ENCODE results near the gene DACT2. TPM values are rescaled to one million over a fixed set of nuclear protein-coding genes. Genes with fewer than 3 reads are reported as not detected.

The DACT2 gene, protein sequence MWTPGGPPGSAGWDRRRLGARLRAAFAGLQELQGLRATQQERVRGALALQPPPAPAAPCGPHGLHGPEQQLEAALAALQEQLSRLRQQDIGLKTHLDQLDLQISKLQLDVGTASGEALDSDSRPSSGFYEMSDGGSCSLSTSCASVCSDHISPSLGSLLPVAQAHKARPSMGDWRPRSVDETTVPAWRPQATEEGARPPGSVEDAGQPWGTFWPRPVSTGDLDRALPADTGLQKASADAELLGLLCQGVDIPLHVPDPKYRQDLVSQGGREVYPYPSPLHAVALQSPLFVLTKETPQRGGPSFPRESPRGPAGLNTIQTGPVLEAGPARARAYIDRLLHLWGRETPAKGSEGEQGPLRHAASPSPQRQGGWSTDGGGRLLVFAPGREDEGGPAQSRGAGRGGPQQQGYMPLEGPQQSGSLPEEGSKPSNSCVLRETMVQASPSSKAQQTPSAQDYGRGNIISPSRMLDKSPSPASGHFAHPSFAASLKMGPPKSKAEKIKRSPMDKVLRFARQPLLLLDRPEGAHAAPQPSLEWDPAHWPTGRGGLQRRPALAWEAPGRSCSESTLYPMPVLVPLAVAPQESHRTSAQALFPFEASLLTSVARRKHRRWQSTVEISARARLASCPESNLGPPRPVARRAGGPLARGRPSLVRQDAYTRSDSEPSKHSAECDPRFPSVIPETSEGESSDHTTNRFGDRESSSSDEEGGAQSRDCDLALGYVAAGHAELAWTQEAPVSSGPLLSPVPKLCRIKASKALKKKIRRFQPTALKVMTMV
- under 1 TPM in 1 of 4 donors, not detected in 3; 0.27 TPM for total RNA-seq

DNA sequence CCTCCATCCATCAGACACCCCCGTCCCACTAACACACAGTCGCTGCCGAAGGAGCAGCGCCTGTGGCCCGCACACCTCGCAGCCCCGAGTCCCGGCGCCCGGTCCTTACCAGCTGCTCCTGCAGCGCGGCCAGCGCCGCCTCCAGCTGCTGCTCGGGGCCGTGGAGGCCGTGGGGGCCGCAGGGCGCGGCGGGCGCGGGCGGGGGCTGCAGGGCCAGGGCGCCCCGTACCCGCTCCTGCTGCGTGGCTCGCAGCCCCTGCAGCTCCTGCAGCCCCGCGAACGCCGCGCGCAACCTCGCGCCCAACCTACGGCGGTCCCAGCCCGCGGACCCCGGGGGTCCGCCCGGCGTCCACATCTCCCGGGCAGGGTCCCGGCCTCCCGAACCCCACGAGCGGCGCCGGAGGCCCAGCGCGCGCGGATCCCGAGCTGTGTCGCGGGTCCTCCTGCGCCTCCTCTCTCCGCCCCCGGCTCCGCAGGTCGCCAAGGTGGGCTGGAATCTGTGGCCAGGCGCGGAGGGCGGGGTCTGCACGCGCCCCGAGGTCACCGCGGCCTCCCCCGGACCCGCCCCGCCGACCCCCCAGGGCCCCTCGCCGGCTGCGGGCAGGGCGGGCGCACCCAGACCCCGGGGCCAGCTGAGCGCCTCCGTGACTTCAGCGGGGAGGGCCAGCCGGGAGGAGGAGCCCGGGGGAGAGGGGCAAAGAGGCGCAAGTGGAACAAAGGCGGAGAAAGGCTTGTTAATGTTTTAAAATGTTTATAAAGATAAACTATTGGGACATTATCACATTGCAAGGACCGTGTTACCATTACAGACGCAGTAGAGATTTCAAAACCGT, at the start of gene DACT2:
DACT2 (minus strand) TSS at position 499 of the 833 bp plus-strand sequence; CDS start at position 355, 144 bp downstream.
- no peaks in the 10 kb centered on the region for H3K27me3 ChIP-seq
- H3K27ac ChIP-seq = no peak within 1 kb of the TSS
- 1 to 3% methylated on average over 8 to 34 of the region's 92 CpGs for WGBS, 2 donors
- no peaks in the 10 kb centered on the region for H3K9me3 ChIP-seq
- no peak for DNase-seq
- TF ChIP-seq, protein P1, sequence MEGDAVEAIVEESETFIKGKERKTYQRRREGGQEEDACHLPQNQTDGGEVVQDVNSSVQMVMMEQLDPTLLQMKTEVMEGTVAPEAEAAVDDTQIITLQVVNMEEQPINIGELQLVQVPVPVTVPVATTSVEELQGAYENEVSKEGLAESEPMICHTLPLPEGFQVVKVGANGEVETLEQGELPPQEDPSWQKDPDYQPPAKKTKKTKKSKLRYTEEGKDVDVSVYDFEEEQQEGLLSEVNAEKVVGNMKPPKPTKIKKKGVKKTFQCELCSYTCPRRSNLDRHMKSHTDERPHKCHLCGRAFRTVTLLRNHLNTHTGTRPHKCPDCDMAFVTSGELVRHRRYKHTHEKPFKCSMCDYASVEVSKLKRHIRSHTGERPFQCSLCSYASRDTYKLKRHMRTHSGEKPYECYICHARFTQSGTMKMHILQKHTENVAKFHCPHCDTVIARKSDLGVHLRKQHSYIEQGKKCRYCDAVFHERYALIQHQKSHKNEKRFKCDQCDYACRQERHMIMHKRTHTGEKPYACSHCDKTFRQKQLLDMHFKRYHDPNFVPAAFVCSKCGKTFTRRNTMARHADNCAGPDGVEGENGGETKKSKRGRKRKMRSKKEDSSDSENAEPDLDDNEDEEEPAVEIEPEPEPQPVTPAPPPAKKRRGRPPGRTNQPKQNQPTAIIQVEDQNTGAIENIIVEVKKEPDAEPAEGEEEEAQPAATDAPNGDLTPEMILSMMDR (IDR thresholded peaks at IDR 0.05) = no peak
- TF ChIP-seq POLR2A (IDR thresholded peaks at IDR 0.05) = no peak
- H3K36me3 ChIP-seq = no peaks in the 10 kb centered on the region
- peak within 1 kb of the TSS in 1 of 3 donors; percentile 37 for H3K4me3 ChIP-seq (replicated peaks in 1 of 3)
- intact Hi-C loops (cut with DNase I) = no loop called here
- peaks cover 0 to 4% of the 10 kb centered on the region in 2 donors for H3K4me1 ChIP-seq

DNA sequence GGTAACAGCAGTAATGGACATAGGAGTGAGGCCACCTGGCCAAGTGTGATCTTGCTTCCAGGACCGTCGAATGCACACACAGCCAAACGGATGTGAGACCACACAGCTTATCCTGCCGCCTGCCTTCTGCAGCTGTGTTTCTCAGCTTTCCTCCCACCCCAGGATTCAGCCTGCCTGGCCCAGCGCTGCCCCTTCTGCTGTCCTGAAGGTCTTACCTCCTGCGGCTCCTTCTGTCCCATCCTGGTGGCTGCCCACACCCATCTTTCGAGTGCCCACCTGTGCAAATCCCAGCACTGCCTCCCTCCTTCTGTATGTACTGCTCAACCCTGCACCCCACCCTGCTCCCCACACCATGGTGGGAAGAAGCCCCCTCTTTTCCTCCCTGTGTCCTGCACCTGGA, 49.4 kb upstream of the DACT2 start:
- intact Hi-C loops (cut with DNase I) = no loop called here
- DNase-seq = no peak
- no peak overlapping the region for H3K27ac ChIP-seq

DNA sequence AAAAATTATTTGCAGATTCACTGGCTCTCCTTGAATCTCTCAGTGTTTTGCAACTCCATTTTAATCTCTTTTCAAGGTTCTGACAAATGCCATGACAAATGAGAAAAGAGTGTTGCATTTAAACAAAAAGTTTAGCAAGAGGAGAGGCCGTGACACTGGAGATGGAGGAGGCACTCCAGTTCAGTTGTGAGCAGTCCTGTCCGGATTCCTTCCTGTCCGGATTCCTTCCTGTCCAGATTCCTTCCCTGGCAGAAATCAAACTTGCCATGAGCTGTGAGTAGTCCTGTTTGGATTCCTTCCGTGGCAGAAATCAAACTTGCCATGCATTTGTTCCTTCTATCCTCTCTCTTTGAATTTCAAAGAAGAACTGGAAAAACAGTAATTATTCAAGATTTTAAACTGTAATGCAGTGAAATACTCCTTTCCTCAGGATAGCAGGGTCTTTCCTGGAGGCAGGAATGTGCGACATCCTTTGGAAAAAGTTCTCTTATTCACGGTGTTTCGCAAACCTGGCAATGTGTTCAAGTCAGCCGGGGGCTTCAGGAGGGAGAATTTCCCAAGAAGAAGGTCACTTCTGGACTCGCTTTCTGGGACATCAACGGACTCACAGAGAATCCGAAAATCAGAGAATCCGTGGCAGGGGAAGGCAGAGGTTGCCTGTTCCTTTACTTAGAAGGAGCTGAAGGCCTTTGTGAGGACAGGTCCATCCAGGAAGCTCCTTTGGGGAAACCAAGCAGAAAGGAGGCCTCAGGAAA, 48.7 kb upstream of the DACT2 start:
- DNase-seq = no peak
- no peaks in the 10 kb centered on the region for H3K27me3 ChIP-seq
- intact Hi-C loops (cut with DNase I) = no loop called here
- no peaks in the 10 kb centered on the region for H3K36me3 ChIP-seq
- TF ChIP-seq POLR2A (IDR thresholded peaks at IDR 0.05) = no peak
- TF ChIP-seq, protein P1 (IDR thresholded peaks at IDR 0.05) = no peak
- H3K4me1 ChIP-seq = no peaks in the 10 kb centered on the region
- H3K9me3 ChIP-seq = no peaks in the 10 kb centered on the region
- no peak overlapping the region for H3K27ac ChIP-seq
- no peak overlapping the region for H3K4me3 ChIP-seq (replicated peaks in 1 of 3)
- WGBS, 2 donors = 74 to 78% methylated on average over 12 of the region's 12 CpGs

More for the DNA sequence above, 49.4 kb upstream of the DACT2 start:
- WGBS, 2 donors = 81 to 92% methylated on average over 7 of the region's 7 CpGs
- Histone ChIP-seq H3K4me1 (no peaks in the 10 kb centered on the region), H3K4me3 (replicated peaks in 1 of 3) (no peak overlapping the region), H3K36me3 (no peaks in the 10 kb centered on the region), H3K27me3 (no peaks in the 10 kb centered on the region), H3K9me3 (no peaks in the 10 kb centered on the region)
- TF ChIP-seq, protein P1 (IDR thresholded peaks at IDR 0.05) = no peak
- TF ChIP-seq POLR2A (IDR thresholded peaks at IDR 0.05) = no peak

DNA sequence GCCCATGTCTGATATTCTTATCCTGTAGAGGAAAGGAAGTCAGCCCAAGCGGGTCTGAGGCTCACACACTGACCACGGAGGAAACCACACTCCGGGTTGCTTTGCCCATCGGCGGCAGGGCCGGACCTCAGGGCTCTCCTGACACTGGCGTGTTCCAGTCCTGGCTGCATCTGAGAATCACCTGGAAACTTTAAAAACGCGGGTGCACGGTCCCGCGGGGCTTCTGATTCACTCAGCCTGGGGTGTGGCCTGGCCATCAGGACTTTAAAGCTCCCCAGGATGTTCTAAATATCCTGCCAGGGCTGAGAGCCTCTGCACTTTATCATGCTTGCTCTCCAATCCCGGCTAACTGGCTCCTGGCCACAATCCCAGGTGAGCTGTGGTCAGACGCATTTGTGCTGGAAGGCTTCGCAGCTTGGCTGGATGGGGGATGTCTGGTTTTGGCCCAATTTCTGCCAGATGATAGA, 47.7 kb upstream of the DACT2 start:
- WGBS, 2 donors = 59 to 77% methylated on average over 15 of the region's 15 CpGs
- intact Hi-C loops (cut with DNase I) = no loop called here
- no peak overlapping the region for H3K27ac ChIP-seq

More for the DNA sequence above, 47.7 kb upstream of the DACT2 start:
- Histone ChIP-seq H3K9me3 (no peaks in the 10 kb centered on the region), H3K36me3 (no peaks in the 10 kb centered on the region), H3K4me3 (replicated peaks in 1 of 3) (no peak overlapping the region), H3K4me1 (no peaks in the 10 kb centered on the region), H3K27me3 (no peaks in the 10 kb centered on the region)
- TF ChIP-seq, protein P1 (IDR thresholded peaks at IDR 0.05) = no peak
- TF ChIP-seq POLR2A (IDR thresholded peaks at IDR 0.05) = no peak
- DNase-seq = no peak

All from thyroid gland (tissue), 4 donors.